Nephron progenitor cell (in vitro differentiated cells): ENCODE results near the gene EFS.

Experiments used
- DNase-seq: peaks from one replicate; pipeline ENCODE4 v3.0.0; 2021
- H3K27ac Mint-ChIP-seq: 2 replicates; pipeline ENCODE4 v1.8.0; 2021; ENCODE audit warnings: mild to moderate bottlenecking, moderate library complexity, mixed read lengths
- H3K27me3 Mint-ChIP-seq: 2 replicates; pipeline ENCODE4 v1.8.0; 2021; ENCODE audit warnings: mild to moderate bottlenecking, low read depth, mixed read lengths; ENCODE audit not compliant: poor library complexity
- H3K36me3 Mint-ChIP-seq: 2 replicates; pipeline ENCODE4 v1.8.0; 2021; ENCODE audit warnings: low read depth, mixed read lengths
- H3K4me1 Mint-ChIP-seq: 2 replicates; pipeline ENCODE4 v1.8.0; 2021; ENCODE audit warnings: mixed read lengths
- H3K4me3 Mint-ChIP-seq: 2 replicates; pipeline ENCODE4 v1.8.0; 2021; ENCODE audit warnings: mild to moderate bottlenecking, moderate library complexity, mixed read lengths
- H3K9me3 Mint-ChIP-seq: 2 replicates; pipeline ENCODE4 v1.8.0; 2021; ENCODE audit warnings: mild to moderate bottlenecking, moderate library complexity, mixed read lengths
- CTCF ChIP-seq: fragments of 200-600 bp; sonication (generic); IDR thresholded peaks from 2 replicates; pipeline ENCODE4 v1.5.0; 2021; ENCODE audit warnings: antibody characterized with exemption

EFS gene

GRCh38 chr14:23306412-23307145, 58.4 kb downstream of the EFS start, which contains the start of gene BCL2L2:
Gene BCL2L2 (plus strand): TSS chr14:23306833. CDS start chr14:23307768, 935 bp downstream.
- H3K36me3 Mint-ChIP-seq: peaks cover 13% of the 10 kb centered on the region
- peaks cover 53% of the 10 kb centered on the region for H3K4me1 Mint-ChIP-seq
- H3K4me3 Mint-ChIP-seq: peak within 1 kb of the TSS; percentile 94
- no peaks in the 10 kb centered on the region for H3K27me3 Mint-ChIP-seq
- no peaks in the 10 kb centered on the region for H3K9me3 Mint-ChIP-seq
- H3K27ac Mint-ChIP-seq: peak within 1 kb of the TSS; percentile 98
- no peak for TF ChIP-seq CTCF
- peak; percentile 91 for DNase-seq
